Heart right ventricle (tissue), 16 donors: Measurements from ENCODE around the gene SLX4IP. TPM values are rescaled to one million over a fixed set of nuclear protein-coding genes. Genes with fewer than 3 reads are reported as not detected.

ENCODE experiments used
- ATAC-seq, 8 donors: fragments of 200-7000 bp; cut with Tn5 transposase; one replicate each; pipeline ENCODE4 v1.9.1; 2020; ENCODE audit warnings: mild to moderate bottlenecking in 8 of 8, moderate library complexity in 8 of 8, moderate number of reproducible peaks in 1 of 8
- DNase-seq, 2 donors: peaks; one replicate each; pipeline ENCODE4 v3.0.0-alpha.2; 2020
- H3K27ac ChIP-seq, 10 donors: fragments of 200-600 bp; sonication (generic) in 2 of 10; one replicate each; pipeline versions ENCODE4 v1.5.0 to v1.8.0; 2020 to 2022; ENCODE audit warnings: mild to moderate bottlenecking in 3 of 10
- H3K27me3 ChIP-seq, 7 donors: fragments of 200-600 bp; one replicate each; pipeline ENCODE4 v1.8.0; 2021 to 2022; ENCODE audit warnings: mild to moderate bottlenecking in 2 of 7
- H3K36me3 ChIP-seq, 9 donors: fragments of 200-600 bp; sonication (generic) in 1 of 9; one replicate each; pipeline versions ENCODE4 v1.5.0 to v1.8.0; 2020 to 2022; ENCODE audit warnings: mild to moderate bottlenecking in 2 of 9
- H3K4me1 ChIP-seq, 9 donors: fragments of 200-600 bp; sonication (generic) in 1 of 9; one replicate each; pipeline versions ENCODE4 v1.5.0 to v1.8.0; 2020 to 2022; ENCODE audit warnings: mild to moderate bottlenecking in 4 of 9
- H3K4me3 ChIP-seq, 10 donors: fragments of 200-600 bp; sonication (generic) in 2 of 10; one replicate each; pipeline versions ENCODE4 v1.5.0 to v1.8.0; 2020 to 2022; ENCODE audit warnings: mild to moderate bottlenecking in 7 of 10, moderate library complexity in 2 of 10
- H3K9me3 ChIP-seq, 11 donors: fragments of 200-600 bp in 10 of 11; sonication (generic) in 2 of 11; one replicate each; pipeline versions ENCODE4 v1.5.0 to v1.8.0; 2013 to 2022; ENCODE audit warnings: mild to moderate bottlenecking in 2 of 11, control low read depth in 1 of 11, moderate library complexity in 1 of 11
- CTCF ChIP-seq, 9 donors: fragments of 200-600 bp; sonication (generic) in 2 of 9; IDR thresholded peaks; one replicate each; pipeline versions ENCODE4 v1.5.0 to v1.8.0; 2021 to 2022; ENCODE audit warnings: antibody characterized with exemption in 9 of 9, mild to moderate bottlenecking in 5 of 9, moderate library complexity in 1 of 9
- WGBS, 2 donors: extraction: QIAGEN DNeasy Blood & Tissue Kit; methylation state at CpG; one replicate each; pipeline ENCODE4 v1.1.7; 2013; ENCODE audit warnings: inconsistent platforms in 1 of 2; 5-methylcytosine and 5-hydroxymethylcytosine counted together
- intact Hi-C, 10 donors: fragments of 100-400 bp; cut with DNase I; formaldehyde crosslinking; loops; one replicate each; pipeline versions ENCODE4 v1.11.1 to v1.14.2; 2022
- polyA plus RNA-seq, 2 donors: library from polyadenylated mRNA; stranded (reverse); fragments of 200-250 nt; gene quantifications; one replicate each; pipeline ENCODE4 v1.2.3, GENCODE V29; 2013
- total RNA-seq, 10 donors: library from RNA; stranded (reverse); fragmentation: NEBNext Ultra II Directional in 3 of 10; extraction: Animal tissue kit (Norgen Biotek cat#: 25700) in 3 of 10; gene quantifications; one replicate each; pipeline versions ENCODE4 v1.2.1 to v1.2.4, GENCODE V29; 2021 to 2023
- donor health status: Arrhythmogenic right ventricular cardiomyopathy.
- donor health status: ischemic (EF 13 %, LVEDD 7.1; RV severe dilation, severe dysfunction).
- donor health status: healthy with polysubstance abuse.
- donor health status: DM: no; HTN: yes; CAD: no.
- donor health status: DM: no; HTN: no; CAD: no.
- donor health status: ischemic (EF 25% LVEDD 6.9; RV normal size, moderate dysfunction).
- donor health status: ischemic (EF 25% LVEDD 5.7; RV mildly dilated, moderate dysfunction).
- donor health status: healthy.
- donor health status: DM: yes; HTN: yes; CAD: no.
- donor health status: Ischemic cardiomyopathy.
- donor health status: ischemic (EF 35%, LVEDD 5.7; RV mildly dilated, moderate dysfunction).
- donor health status: nonischemic (EF 11% LVEDD 7.7; RV severe dilation, severe dysfunction).
- donor health status: DM: yes; HTN: yes; CAD: no.
- donor health status: PGD.
- donor health status: ischemic (EF 29% LVEDD 5.4; RV normal size, mild dysfunction).
- donor health status: nonischemic (EF 23%, LVEDD 6.1; RV moderate dilation, normal function).

SLX4IP gene
- total and polyA plus RNA-seq, 12 donors: 0.71 to 3.1 (median 2.6) TPM

- Histone ChIP-seq H3K36me3 (peaks cover 0 to 100% (median 77%) of the 10 kb centered on the region in 9 donors), H3K4me1 (peaks cover 6 to 83% (median 40%) of the 10 kb centered on the region in 9 donors), H3K27me3 (no peaks in the 10 kb centered on the region), H3K9me3 (no peaks in the 10 kb centered on the region), H3K27ac (no peak overlapping the region), H3K4me3 (no peak overlapping the region)
- intact Hi-C loops: loop anchor here in 1 of 10 donors (10.0 kb wide), 1 partner anchor 177 kb away; no protein-coding TSS in a partner anchor
- DNase-seq (no peak), ATAC-seq (no peak)
- TF ChIP-seq CTCF (IDR thresholded peaks at IDR 0.05): no peak
- WGBS, 2 donors: 90% methylated on average over 7 of the region's 7 CpGs
Observed at GRCh38 chr20:10641893-10642292, 206.8 kb downstream of the SLX4IP start.

GRCh38 chr20:10642856-10643559 lies 207.9 kb downstream of the SLX4IP start:
- WGBS, 2 donors: 52 to 56% methylated on average over 4 of the region's 4 CpGs

GRCh38 chr20:10643560-10643873 lies 208.4 kb downstream of the SLX4IP start:
- no peak for DNase-seq
- TF ChIP-seq CTCF (IDR thresholded peaks at IDR 0.05): no peak
- intact Hi-C loops: loop anchor here in 1 of 10 donors (10.0 kb wide), 1 partner anchor 179 kb away; no protein-coding TSS in a partner anchor
- ATAC-seq: no peak
- H3K4me3 ChIP-seq: no peak overlapping the region
- peaks cover 0 to 100% (median 87%) of the 10 kb centered on the region in 9 donors for H3K36me3 ChIP-seq
- H3K4me1 ChIP-seq: peaks cover 0 to 79% (median 23%) of the 10 kb centered on the region in 9 donors
- no peaks in the 10 kb centered on the region for H3K27me3 ChIP-seq
- 90 to 96% methylated on average over 7 of the region's 7 CpGs for WGBS, 2 donors
- H3K9me3 ChIP-seq: no peaks in the 10 kb centered on the region
- H3K27ac ChIP-seq: peak overlapping the region in 2 of 10 donors; percentile 19 to 24

More at GRCh38 chr20:10642856-10643559, 207.9 kb downstream of the SLX4IP start:
- no peak for DNase-seq
- H3K27me3 ChIP-seq: no peaks in the 10 kb centered on the region
- TF ChIP-seq CTCF (IDR thresholded peaks at IDR 0.05): no peak
- no peak for ATAC-seq
- intact Hi-C loops: loop anchor here in 1 of 10 donors (10.0 kb wide), 1 partner anchor 178 kb away; no protein-coding TSS in a partner anchor
- peaks cover 0 to 83% (median 29%) of the 10 kb centered on the region in 9 donors for H3K4me1 ChIP-seq
- H3K36me3 ChIP-seq: peaks cover 0 to 100% (median 87%) of the 10 kb centered on the region in 9 donors
- peak overlapping the region in 6 of 10 donors; percentile 2 to 29 (median 20) for H3K27ac ChIP-seq
- H3K9me3 ChIP-seq: no peaks in the 10 kb centered on the region
- no peak overlapping the region for H3K4me3 ChIP-seq

- H3K27ac ChIP-seq: peak overlapping the region in 2 of 10 donors; percentile 25 to 48
- intact Hi-C loops: loop anchor here in 1 of 10 donors (10.0 kb wide), 1 partner anchor 180 kb away; no protein-coding TSS in a partner anchor
- no peaks in the 10 kb centered on the region for H3K27me3 ChIP-seq
- ATAC-seq (no peak), DNase-seq (no peak)
- H3K4me1 ChIP-seq: peaks cover 0 to 76% (median 29%) of the 10 kb centered on the region in 9 donors
- 75 to 83% methylated on average over 14 of the region's 14 CpGs for whole genome bisulfite sequencing, 2 donors
- no peak for TF ChIP-seq CTCF (IDR thresholded peaks at IDR 0.05)
- H3K36me3 ChIP-seq: peaks cover 0 to 100% (median 88%) of the 10 kb centered on the region in 9 donors
- no peaks in the 10 kb centered on the region for H3K9me3 ChIP-seq
- no peak overlapping the region for H3K4me3 ChIP-seq
Observed at GRCh38 chr20:10644458-10645204, 209.5 kb downstream of the SLX4IP start.
